Activated naive CD4-positive, alpha-beta T cell treated with anti-CD3 and anti-CD28 coated beads for 36 hours (primary cell): ENCODE measurements around the gene CLSTN2. TPM values are rescaled to one million over a fixed set of nuclear protein-coding genes. Genes with fewer than 3 reads are reported as not detected.

Experiments used
- CTCF ChIA-PET: fragments of 350-600 bp; sonication (Branson Sonifier 250); formaldehyde crosslinking; loops from one replicate; lab custom pipeline; 2021; ENCODE audit warnings: antibody characterized with exemption; lab: Charles Lee
- DNase-seq: peaks from one replicate; pipeline ENCODE4 v3.0.0-alpha.2; 2020
- H3K27ac Mint-ChIP-seq: one replicate; pipeline ENCODE4 v1.8.0; 2021; ENCODE audit warnings: mild to moderate bottlenecking, mixed read lengths
- H3K27me3 Mint-ChIP-seq: one replicate; pipeline ENCODE4 v1.8.0; 2021; ENCODE audit warnings: low read depth, mixed read lengths
- H3K36me3 Mint-ChIP-seq: one replicate; pipeline ENCODE4 v1.8.0; 2021; ENCODE audit warnings: low read depth, mixed read lengths
- H3K4me1 Mint-ChIP-seq: one replicate; pipeline ENCODE4 v1.8.0; 2021; ENCODE audit warnings: low read depth, mixed read lengths
- H3K4me3 Mint-ChIP-seq: one replicate; pipeline ENCODE4 v1.8.0; 2021; ENCODE audit warnings: mild to moderate bottlenecking, moderate library complexity, mixed read lengths
- H3K9me3 Mint-ChIP-seq: one replicate; pipeline ENCODE4 v1.8.0; 2021; ENCODE audit warnings: mixed read lengths
- intact Hi-C: fragments of 100-400 bp; cut with micrococcal nuclease; formaldehyde crosslinking; loops from one replicate; pipeline ENCODE4 v1.15.1; 2023
- total RNA-seq, 2 experiments: library from RNA; stranded (reverse); gene quantifications; one replicate each; pipeline ENCODE4 v1.2.3, GENCODE V29; 2021

The CLSTN2 gene
- total RNA-seq, 2 experiments from 2014 or later = not detected

GRCh38 chr3:140472306-140473020 lies 537.5 kb downstream of the CLSTN2 start:
- H3K4me3 Mint-ChIP-seq = no peak overlapping the region
- H3K27me3 Mint-ChIP-seq = peaks cover 4% of the 10 kb centered on the region
- no peaks in the 10 kb centered on the region for H3K9me3 Mint-ChIP-seq
- no peaks in the 10 kb centered on the region for H3K4me1 Mint-ChIP-seq
- no peak for DNase-seq
- H3K27ac Mint-ChIP-seq = no peak overlapping the region
- intact Hi-C loops = no loop called here
- no peaks in the 10 kb centered on the region for H3K36me3 Mint-ChIP-seq
- CTCF ChIA-PET = no interaction called here

- no peak for DNase-seq
- CTCF ChIA-PET = no interaction called here
- intact Hi-C loops = no loop called here
- Mint-ChIP-seq H3K9me3 (peaks cover 5% of the 10 kb centered on the region), H3K4me1 (no peaks in the 10 kb centered on the region), H3K27me3 (peaks cover 2% of the 10 kb centered on the region), H3K36me3 (no peaks in the 10 kb centered on the region), H3K27ac (no peak overlapping the region), H3K4me3 (no peak overlapping the region)
Measured at GRCh38 chr3:140487566-140487965, 552.6 kb downstream of the CLSTN2 start.

GRCh38 chr3:140493271-140493670 lies 558.3 kb downstream of the CLSTN2 start:
- Mint-ChIP-seq H3K27ac (no peak overlapping the region), H3K27me3 (no peaks in the 10 kb centered on the region), H3K36me3 (no peaks in the 10 kb centered on the region), H3K9me3 (no peaks in the 10 kb centered on the region), H3K4me1 (no peaks in the 10 kb centered on the region), H3K4me3 (no peak overlapping the region)
- CTCF ChIA-PET = no interaction called here
- DNase-seq = no peak
- intact Hi-C loops = no loop called here

DNA sequence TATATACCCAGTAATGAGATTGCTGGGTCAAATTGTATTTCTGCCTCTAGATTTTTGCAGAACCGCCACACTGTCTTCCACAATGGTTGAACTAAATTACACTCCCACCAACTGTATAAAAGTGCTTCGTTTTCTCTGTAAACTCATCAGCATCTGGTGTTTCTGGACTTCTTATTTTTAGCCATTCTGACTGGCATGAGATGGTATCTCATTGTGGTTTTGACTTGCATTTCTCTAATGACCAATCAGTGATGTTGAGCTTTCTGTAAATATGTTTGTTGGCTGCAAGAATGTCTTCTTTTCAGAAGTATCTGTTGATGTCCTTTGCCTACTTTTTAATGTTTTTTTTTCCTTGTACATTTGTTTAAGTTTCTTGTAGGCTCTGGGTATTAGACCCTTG lies 560.0 kb downstream of the CLSTN2 start:
- H3K4me1 Mint-ChIP-seq = no peaks in the 10 kb centered on the region
- DNase-seq = no peak
- no peak overlapping the region for H3K4me3 Mint-ChIP-seq
- CTCF ChIA-PET = interaction anchor here (0.6 kb wide), 1 partner anchor 60 kb away, joined by 3 read pairs; no protein-coding TSS in a partner anchor
- no peaks in the 10 kb centered on the region for H3K9me3 Mint-ChIP-seq
- H3K27me3 Mint-ChIP-seq = no peaks in the 10 kb centered on the region
- intact Hi-C loops = loop anchor here (5.0 kb wide), 1 partner anchor 1068 kb away; no protein-coding TSS in a partner anchor
- no peaks in the 10 kb centered on the region for H3K36me3 Mint-ChIP-seq
- no peak overlapping the region for H3K27ac Mint-ChIP-seq

DNA sequence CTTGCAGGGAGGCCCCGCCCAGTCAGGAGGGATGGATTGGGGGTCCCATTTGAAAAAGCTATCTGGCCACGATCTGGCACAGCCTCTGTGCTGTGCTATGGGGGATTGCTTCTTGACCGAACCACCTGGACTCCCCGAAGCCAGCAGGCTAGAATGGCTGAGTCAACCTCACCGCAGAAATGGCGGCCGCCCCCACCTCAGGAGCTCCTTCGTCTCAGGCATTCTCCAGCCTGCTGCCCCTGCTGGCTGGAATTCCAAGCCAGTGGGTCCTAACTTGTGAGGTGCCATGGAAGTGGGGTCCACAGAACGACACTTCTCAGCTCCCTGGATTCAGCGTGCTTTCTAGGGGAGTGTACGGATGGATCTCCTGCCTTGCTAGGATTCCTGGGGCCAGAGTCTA lies 562.3 kb downstream of the CLSTN2 start:
- H3K36me3 Mint-ChIP-seq = no peaks in the 10 kb centered on the region
- intact Hi-C loops = loop anchor here (5.0 kb wide), 1 partner anchor 1070 kb away; no protein-coding TSS in a partner anchor
- H3K27me3 Mint-ChIP-seq = no peaks in the 10 kb centered on the region
- CTCF ChIA-PET = no interaction called here
- H3K4me1 Mint-ChIP-seq = no peaks in the 10 kb centered on the region
- DNase-seq = no peak
- H3K4me3 Mint-ChIP-seq = no peak overlapping the region
- no peak overlapping the region for H3K27ac Mint-ChIP-seq
- H3K9me3 Mint-ChIP-seq = no peaks in the 10 kb centered on the region

- no peaks in the 10 kb centered on the region for H3K27me3 Mint-ChIP-seq
- CTCF ChIA-PET = no interaction called here
- intact Hi-C loops = loop anchor here (5.0 kb wide), 1 partner anchor 1072 kb away; no protein-coding TSS in a partner anchor
Measured at GRCh38 chr3:140499114-140499757, 564.3 kb downstream of the CLSTN2 start.

GRCh38 chr3:140500473-140500872 lies 565.5 kb downstream of the CLSTN2 start:
- H3K27me3 Mint-ChIP-seq = no peaks in the 10 kb centered on the region
- no peaks in the 10 kb centered on the region for H3K4me1 Mint-ChIP-seq
- H3K9me3 Mint-ChIP-seq = no peaks in the 10 kb centered on the region
- intact Hi-C loops = no loop called here
- DNase-seq = no peak
- CTCF ChIA-PET = no interaction called here
- no peak overlapping the region for H3K27ac Mint-ChIP-seq
- H3K4me3 Mint-ChIP-seq = no peak overlapping the region
- H3K36me3 Mint-ChIP-seq = no peaks in the 10 kb centered on the region

More at GRCh38 chr3:140499114-140499757, 564.3 kb downstream of the CLSTN2 start:
- H3K27ac Mint-ChIP-seq = no peak overlapping the region
- no peak overlapping the region for H3K4me3 Mint-ChIP-seq
- no peak for DNase-seq
- H3K9me3 Mint-ChIP-seq = no peaks in the 10 kb centered on the region
- no peaks in the 10 kb centered on the region for H3K36me3 Mint-ChIP-seq
- no peaks in the 10 kb centered on the region for H3K4me1 Mint-ChIP-seq

DNA sequence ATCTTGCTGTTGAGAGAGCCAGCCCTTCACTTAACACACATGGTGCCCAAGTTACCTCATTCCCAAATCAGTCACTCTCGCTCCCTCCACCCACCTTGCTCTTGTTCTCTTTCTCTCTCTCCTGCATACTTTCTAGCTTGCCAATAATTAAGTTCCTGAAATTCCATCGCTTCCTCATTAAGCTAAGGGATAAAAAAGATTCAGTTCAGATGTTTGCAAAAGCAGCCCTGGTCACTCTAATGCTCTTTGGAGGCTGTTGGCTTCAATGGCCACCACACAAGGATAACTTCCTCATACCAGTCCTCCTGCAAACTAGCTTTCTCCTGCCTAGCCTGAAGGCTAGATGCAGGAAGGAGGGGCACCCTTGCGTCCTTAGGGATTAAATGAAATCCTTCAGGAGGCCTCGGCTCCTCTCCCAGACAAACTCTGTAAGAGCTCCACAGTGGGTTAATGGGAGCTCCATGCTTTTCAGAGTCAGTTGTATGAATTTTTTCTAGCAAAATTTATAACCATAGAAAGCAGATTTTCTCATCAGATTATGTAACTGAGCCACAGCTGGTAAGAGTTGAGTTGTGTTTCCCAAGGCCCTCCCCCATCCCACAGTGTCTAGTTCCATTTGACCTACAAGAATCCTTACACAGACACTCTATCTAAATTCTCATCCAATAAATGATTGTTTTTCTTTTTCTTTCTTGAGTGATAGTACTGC lies 566.2 kb downstream of the CLSTN2 start:
- Mint-ChIP-seq H3K27ac (no peak overlapping the region), H3K36me3 (no peaks in the 10 kb centered on the region), H3K4me1 (no peaks in the 10 kb centered on the region), H3K27me3 (no peaks in the 10 kb centered on the region), H3K9me3 (no peaks in the 10 kb centered on the region), H3K4me3 (no peak overlapping the region)
- intact Hi-C loops = no loop called here
- no peak for DNase-seq
- CTCF ChIA-PET = no interaction called here

DNA sequence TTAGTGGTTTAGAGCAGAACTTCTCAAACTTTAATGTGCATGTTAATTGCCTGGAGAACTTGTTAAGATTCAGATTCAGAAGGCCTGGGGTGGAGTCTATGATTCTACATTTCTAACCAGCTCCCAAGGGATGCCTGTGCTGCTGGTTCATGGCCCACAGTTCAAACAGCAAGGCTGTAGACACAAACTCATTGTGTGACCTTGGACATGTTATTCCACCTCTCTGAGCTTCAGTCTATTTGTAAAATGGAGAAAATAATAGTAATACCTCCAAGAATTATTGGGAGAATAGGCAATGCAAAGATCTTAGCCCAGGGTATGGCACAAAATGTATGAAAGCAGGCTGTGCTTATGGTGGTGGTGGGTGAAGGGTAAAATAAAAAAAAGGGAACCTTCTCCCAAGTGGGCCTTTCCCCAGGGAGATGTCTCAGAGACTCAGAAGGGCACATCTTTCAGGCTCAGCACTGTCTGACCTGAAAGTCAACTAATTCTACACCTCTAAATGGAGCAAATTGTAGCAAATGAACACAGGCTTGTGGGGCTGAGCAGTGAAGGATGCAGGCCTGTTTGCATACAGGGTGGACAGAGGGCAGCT lies 566.9 kb downstream of the CLSTN2 start:
- CTCF ChIA-PET = no interaction called here
- Mint-ChIP-seq H3K36me3 (no peaks in the 10 kb centered on the region), H3K27ac (no peak overlapping the region), H3K4me1 (no peaks in the 10 kb centered on the region), H3K4me3 (no peak overlapping the region), H3K9me3 (no peaks in the 10 kb centered on the region), H3K27me3 (no peaks in the 10 kb centered on the region)
- no peak for DNase-seq
- intact Hi-C loops = no loop called here

DNA sequence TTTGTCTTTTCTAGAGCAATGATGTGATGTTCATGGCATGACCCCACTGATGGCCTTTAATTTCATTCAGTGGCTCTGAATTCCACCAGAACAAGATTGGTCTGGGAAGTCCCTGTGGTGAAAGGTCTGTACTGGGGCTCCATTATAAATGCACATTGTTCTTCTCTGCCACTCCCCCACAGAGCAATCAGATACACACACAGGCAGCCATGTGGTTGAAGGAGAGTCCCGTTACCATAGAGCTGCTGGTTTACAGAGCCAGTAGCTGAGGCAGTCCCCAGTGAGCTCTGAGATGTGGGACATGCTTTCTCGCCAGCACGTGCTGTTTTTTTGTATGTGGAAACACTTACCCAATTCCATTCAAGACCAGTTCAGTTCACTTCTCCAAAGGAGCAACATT lies 570.2 kb downstream of the CLSTN2 start:
- CTCF ChIA-PET = no interaction called here
- H3K27ac Mint-ChIP-seq = no peak overlapping the region
- H3K27me3 Mint-ChIP-seq = peaks cover 4% of the 10 kb centered on the region
- no peaks in the 10 kb centered on the region for H3K4me1 Mint-ChIP-seq
- no peak overlapping the region for H3K4me3 Mint-ChIP-seq
- intact Hi-C loops = no loop called here
- no peak for DNase-seq
- H3K36me3 Mint-ChIP-seq = no peaks in the 10 kb centered on the region
- no peaks in the 10 kb centered on the region for H3K9me3 Mint-ChIP-seq

- intact Hi-C loops = no loop called here
- no peaks in the 10 kb centered on the region for H3K9me3 Mint-ChIP-seq
- H3K27me3 Mint-ChIP-seq = peaks cover 4% of the 10 kb centered on the region
- H3K4me1 Mint-ChIP-seq = no peaks in the 10 kb centered on the region
- no peak overlapping the region for H3K27ac Mint-ChIP-seq
- no peaks in the 10 kb centered on the region for H3K36me3 Mint-ChIP-seq
- CTCF ChIA-PET = no interaction called here
- no peak overlapping the region for H3K4me3 Mint-ChIP-seq
- DNase-seq = no peak
Measured at GRCh38 chr3:140505876-140506275, 570.9 kb downstream of the CLSTN2 start.

GRCh38 chr3:140508550-140508949 lies 573.6 kb downstream of the CLSTN2 start:
- Mint-ChIP-seq H3K9me3 (no peaks in the 10 kb centered on the region), H3K27ac (no peak overlapping the region), H3K27me3 (peaks cover 4% of the 10 kb centered on the region), H3K4me1 (no peaks in the 10 kb centered on the region), H3K4me3 (no peak overlapping the region), H3K36me3 (no peaks in the 10 kb centered on the region)
- intact Hi-C loops = no loop called here
- CTCF ChIA-PET = interaction anchor here (0.6 kb wide), 1 partner anchor 49 kb away, joined by 4 read pairs; no protein-coding TSS in a partner anchor
- no peak for DNase-seq
